HFF-Myc (cell line): ENCODE results near the gene SAFB.

Source experiments
- DNase-seq: peaks from one replicate; pipeline ENCODE4 v3.0.0-alpha.2; 2011; ENCODE audit warnings: low read depth; ENCODE audit errors: extremely low read depth
- H3K4me3 ChIP-seq: replicated peaks from 2 replicates; pipeline ENCODE4 v1.5.1; 2011; ENCODE audit warnings: low read depth, mild to moderate bottlenecking, control low read depth, low read length
- CTCF ChIP-seq: IDR thresholded peaks from 2 replicates; pipeline ENCODE4 v1.5.1; 2012; ENCODE audit warnings: mild to moderate bottlenecking, low read depth, low read length, control low read depth; ENCODE audit errors: missing control alignments

Gene SAFB

GRCh38 chr19:5714816-5715215 is 91.9 kb downstream of the SAFB start:
- TF ChIP-seq CTCF: no peak
- no peak for DNase-seq

GRCh38 chr19:5717215-5717935 is 94.5 kb downstream of the SAFB start:
- no peak for TF ChIP-seq CTCF
- peak overlapping the region; percentile 99 for H3K4me3 ChIP-seq
- DNase-seq: no peak

More at GRCh38 chr19:5714816-5715215, 91.9 kb downstream of the SAFB start:
- no peak overlapping the region for H3K4me3 ChIP-seq
